A549 (cell line): ENCODE results near the gene HOMER3. TPM values are rescaled to one million over a fixed set of nuclear protein-coding genes. Genes with fewer than 3 reads are reported as not detected.

ENCODE experiments used
- ATAC-seq, 2 experiments: fragments of 200-7000 bp in 1 of 2; fragments of >200 bp in 1 of 2; cut with Nextera tagmentation in 1 of 2; cut with Tn5 transposase in 1 of 2; 3 replicates each; pipeline versions ENCODE4 v1.8.0 to v1.9.1; 2018 to 2020; ENCODE audit warnings: mild to moderate bottlenecking in 1 of 2, moderate library complexity in 1 of 2
- CTCF ChIA-PET: fragments of 300-600 bp; sonication (Branson Sonifier 250); formaldehyde crosslinking; extraction: SDS; loops from one replicate; lab custom pipeline; 2021; ENCODE audit warnings: antibody characterized with exemption, inconsistent platforms; lab: Yijun Ruan, JAX
- POLR2A ChIA-PET: fragments of 350-600 bp; formaldehyde crosslinking; extraction: SDS; loops from one replicate; lab custom pipeline; 2021; ENCODE audit warnings: antibody characterized with exemption, inconsistent platforms; lab: Yijun Ruan, JAX
- DNase-seq, 2 experiments: peaks; one replicate each; pipeline versions ENCODE4 v3.0.0 to v3.0.0-alpha.2; 2011 to 2016; ENCODE audit warnings: low read depth in 1 of 2, low spot score in 1 of 2
- FAIRE-seq: peaks from 2 replicates; lab custom pipeline; 2011; peaks lifted over from hg19 to GRCh38; lab: Jason Lieb, UNC
- H3K27ac ChIP-seq, 2 experiments: fragments of >200 bp; sonication (Bioruptor Twin); formaldehyde crosslinking; 3 replicates each; pipeline ENCODE4 v1.5.1; 2016 to 2017
- H3K4me1 ChIP-seq: fragments of >200 bp; sonication (Bioruptor Twin); formaldehyde crosslinking; 3 replicates; pipeline ENCODE4 v1.6.1; 2016
- H3K4me2 ChIP-seq: fragments of >200 bp; sonication (Bioruptor Twin); formaldehyde crosslinking; 3 replicates; pipeline ENCODE4 v1.6.1; 2016
- H3K4me3 ChIP-seq: fragments of >200 bp; sonication (Bioruptor Twin); formaldehyde crosslinking; 3 replicates; pipeline ENCODE4 v1.5.1; 2016
- H3K9me3 ChIP-seq: fragments of >200 bp; sonication (Bioruptor Twin); formaldehyde crosslinking; 3 replicates; pipeline ENCODE4 v1.6.1; 2016
- CBX8 ChIP-seq: fragments of 200-600 bp; sonication (generic); IDR thresholded peaks from 2 replicates; pipeline ENCODE4 v1.6.1; 2016
- CHD4 ChIP-seq: fragments of 200-600 bp; sonication (generic); IDR thresholded peaks from 2 replicates; pipeline ENCODE4 v1.6.1; 2016; ENCODE audit warnings: antibody characterized with exemption, mild to moderate bottlenecking, borderline replicate concordance
- EHF ChIP-seq: fragments of 250-450 bp; sonication (Bioruptor Pico); IDR thresholded peaks from 2 replicates; pipeline ENCODE4 v1.5.0; 2020; ENCODE audit warnings: mild to moderate bottlenecking
- ESRRA ChIP-seq: fragments of 150-350 bp; IDR thresholded peaks from 2 replicates; pipeline ENCODE4 v1.6.1; 2014; ENCODE audit warnings: mild to moderate bottlenecking, low read length, borderline replicate concordance
- FOSB ChIP-seq: fragments of 250-450 bp; sonication (Bioruptor Pico); IDR thresholded peaks from 2 replicates; pipeline ENCODE4 v1.5.0; 2020; ENCODE audit warnings: mild to moderate bottlenecking, moderate library complexity
- FOSL2 ChIP-seq, 2 experiments: fragments of 450-650 bp in 1 of 2; fragments of >200 bp in 1 of 2; sonication (Bioruptor Twin) in 1 of 2; formaldehyde crosslinking; IDR thresholded peaks; 2 replicates each; pipeline versions ENCODE4 v1.5.0 to v1.6.1; 2016 to 2020; ENCODE audit warnings: mild to moderate bottlenecking in 1 of 2, moderate library complexity in 1 of 2
- FOXS1 ChIP-seq: fragments of 250-450 bp; sonication (Bioruptor Pico); IDR thresholded peaks from 2 replicates; pipeline ENCODE4 v1.5.0; 2020; ENCODE audit warnings: mild to moderate bottlenecking, moderate library complexity
- GATA3 ChIP-seq: IDR thresholded peaks from 2 replicates; pipeline ENCODE4 v1.6.1; 2012; ENCODE audit warnings: borderline replicate concordance
- HDAC2 ChIP-seq: fragments of 200-600 bp; sonication (generic); IDR thresholded peaks from 2 replicates; pipeline ENCODE4 v1.6.1; 2016
- HOXB13 ChIP-seq: fragments of 250-450 bp; sonication (Bioruptor Pico); IDR thresholded peaks from 2 replicates; pipeline ENCODE4 v1.5.0; 2020; ENCODE audit warnings: low read depth, mild to moderate bottlenecking, moderate library complexity
- HOXB5 ChIP-seq: fragments of 250-450 bp; sonication (Bioruptor Pico); IDR thresholded peaks from 2 replicates; pipeline ENCODE4 v1.5.0; 2020; ENCODE audit warnings: mild to moderate bottlenecking, moderate library complexity
- JUNB ChIP-seq: fragments of >200 bp; sonication (Bioruptor Twin); formaldehyde crosslinking; IDR thresholded peaks from 2 replicates; pipeline ENCODE4 v1.6.1; 2016
- KDM1A ChIP-seq: fragments of 200-600 bp; sonication (generic); IDR thresholded peaks from 2 replicates; pipeline ENCODE4 v1.6.1; 2016; ENCODE audit warnings: low read depth, mild to moderate bottlenecking
- POLR2A ChIP-seq: IDR thresholded peaks from 2 replicates; pipeline ENCODE4 v1.6.1; 2012; ENCODE audit warnings: mild to moderate bottlenecking, low read length
- POLR2AphosphoS2 ChIP-seq: conservative IDR thresholded peaks from 2 replicates; pipeline ENCODE4 v1.6.1; 2012; ENCODE audit warnings: low read length, improper control_type of control experiment, inconsistent platforms
- RARB ChIP-seq: fragments of 250-450 bp; sonication (Bioruptor Pico); IDR thresholded peaks from 2 replicates; pipeline ENCODE4 v1.8.0; 2021; ENCODE audit warnings: mild to moderate bottlenecking, moderate library complexity
- SREBF2 ChIP-seq: fragments of 450-650 bp; IDR thresholded peaks from 2 replicates; pipeline ENCODE4 v1.6.1; 2014; ENCODE audit warnings: mild to moderate bottlenecking, moderate library complexity
- ZSCAN20 ChIP-seq: fragments of 250-450 bp; sonication (Bioruptor Pico); IDR thresholded peaks from 2 replicates; pipeline ENCODE4 v1.8.0; 2022; ENCODE audit warnings: mild to moderate bottlenecking, moderate library complexity
- WGBS: methylation state at CpG from one replicate; pipeline ENCODE4 v1.1.6; 2017; ENCODE audit errors: missing lambda C conversion rate; 5-methylcytosine and 5-hydroxymethylcytosine counted together
- polyA plus RNA-seq, 4 experiments: library from polyadenylated mRNA; depleted of rRNA in 3 of 4; stranded (reverse); fragments of >200 nt; fragmentation: RNase III in 1 of 4; extraction: RNeasy Plus Mini Kit Qiagen cat#74134 plus additional on column Dnase treatment in 1 of 4; gene quantifications; 2 replicates in 3 of 4; 3 replicates in 1 of 4; pipeline ENCODE4 v1.2.3, GENCODE V29; 2011 to 2017
- TF ChIP-seq, protein P1 (sequence below): fragments of >200 bp; sonication (Bioruptor Twin); formaldehyde crosslinking; IDR thresholded peaks from 3 replicates; pipeline ENCODE4 v1.5.1; 2016
- TF ChIP-seq, protein P2 (sequence below): fragments of 200-600 bp; sonication (generic); IDR thresholded peaks from 2 replicates; pipeline ENCODE4 v1.6.1; 2016; ENCODE audit warnings: antibody characterized with exemption, mild to moderate bottlenecking, moderate library complexity
- TF ChIP-seq, protein P3 (sequence below): fragments of >200 bp; sonication (Bioruptor Twin); formaldehyde crosslinking; IDR thresholded peaks from 3 replicates; pipeline ENCODE4 v1.6.1; 2016
- TF ChIP-seq, protein P4 (sequence below): fragments of >200 bp; sonication (Bioruptor Twin); formaldehyde crosslinking; IDR thresholded peaks from 2 replicates; pipeline ENCODE4 v1.6.1; 2016

Gene HOMER3
- polyA plus RNA-seq, 2 of the 4 experiments (the other 2 are of a cell fraction), result 9.9 to 35.4 TPM

DNA sequence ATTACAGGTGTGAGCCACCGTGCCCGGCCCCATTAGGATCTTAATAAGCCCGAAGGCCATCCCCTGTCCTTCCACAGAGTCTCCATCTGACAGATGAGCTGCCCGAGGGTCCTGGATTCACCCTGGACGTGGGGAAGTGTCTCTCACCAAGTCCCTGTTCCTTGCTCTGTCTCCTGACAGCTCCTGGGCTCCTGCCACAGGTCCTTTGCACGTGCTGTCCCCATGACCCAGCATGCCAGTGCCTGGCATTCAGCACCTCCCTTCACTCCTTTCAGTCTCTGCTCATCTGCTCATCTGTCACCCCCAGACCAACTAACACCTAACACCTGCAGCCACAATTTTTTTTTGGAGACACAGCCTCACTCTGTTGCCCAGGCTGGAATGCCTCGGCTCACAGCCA, 59.5 kb downstream of the HOMER3 start:
- CTCF ChIA-PET, result interaction anchor here (1.9 to 2.7 kb wide), 3 partner anchors 14 to 35 kb away, joined by 6 to 12 read pairs (median 9); partner anchors contain the start of gene CERS1

DNA sequence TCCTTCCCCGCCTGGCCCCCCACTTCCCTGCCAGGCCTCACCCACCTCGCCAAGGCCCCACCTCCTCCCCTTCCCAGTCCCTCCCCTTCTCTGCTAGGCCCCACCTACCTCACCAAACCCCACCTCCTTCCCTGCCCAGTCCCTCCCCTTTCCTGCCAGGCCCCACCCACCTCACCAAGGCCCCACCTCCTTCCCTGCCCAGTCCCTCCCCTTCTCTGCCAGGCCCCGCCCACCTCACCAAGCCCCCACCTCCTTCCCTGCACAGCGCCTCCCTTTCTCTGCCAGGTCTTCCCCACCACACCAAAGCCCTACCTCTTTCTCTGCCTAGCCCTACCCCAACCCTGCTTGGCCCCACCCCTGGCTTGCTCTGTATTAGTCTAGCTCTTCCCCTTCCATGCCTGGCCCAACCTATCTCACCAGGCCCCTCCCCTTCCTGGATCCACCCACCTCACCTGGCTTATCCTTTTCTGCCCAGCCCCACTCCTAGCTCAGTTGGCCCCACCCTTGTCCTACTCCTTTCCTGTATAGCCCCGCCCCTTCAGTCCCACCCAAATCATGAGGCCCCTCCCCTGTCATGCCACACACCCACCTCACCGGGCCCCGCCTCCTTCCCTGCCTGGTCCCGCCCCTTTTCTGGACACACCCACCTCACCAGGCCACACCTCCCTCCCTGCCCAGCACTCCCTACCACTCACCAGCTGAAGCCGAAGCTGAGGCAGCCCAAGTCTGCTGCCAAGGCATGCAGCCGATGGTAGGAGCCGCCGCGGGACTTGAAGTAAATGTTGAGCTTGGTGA, 61.2 kb downstream of the HOMER3 start:
- Histone ChIP-seq H3K9me3 (no peaks in the 10 kb centered on the region), H3K4me3 (no peak overlapping the region), H3K27ac (no peak overlapping the region), H3K4me2 (no peak overlapping the region), H3K4me1 (no peaks in the 10 kb centered on the region)
- no peak for TF ChIP-seq POLR2AphosphoS2
- no peak for TF ChIP-seq CHD4
- TF ChIP-seq, protein P1, sequence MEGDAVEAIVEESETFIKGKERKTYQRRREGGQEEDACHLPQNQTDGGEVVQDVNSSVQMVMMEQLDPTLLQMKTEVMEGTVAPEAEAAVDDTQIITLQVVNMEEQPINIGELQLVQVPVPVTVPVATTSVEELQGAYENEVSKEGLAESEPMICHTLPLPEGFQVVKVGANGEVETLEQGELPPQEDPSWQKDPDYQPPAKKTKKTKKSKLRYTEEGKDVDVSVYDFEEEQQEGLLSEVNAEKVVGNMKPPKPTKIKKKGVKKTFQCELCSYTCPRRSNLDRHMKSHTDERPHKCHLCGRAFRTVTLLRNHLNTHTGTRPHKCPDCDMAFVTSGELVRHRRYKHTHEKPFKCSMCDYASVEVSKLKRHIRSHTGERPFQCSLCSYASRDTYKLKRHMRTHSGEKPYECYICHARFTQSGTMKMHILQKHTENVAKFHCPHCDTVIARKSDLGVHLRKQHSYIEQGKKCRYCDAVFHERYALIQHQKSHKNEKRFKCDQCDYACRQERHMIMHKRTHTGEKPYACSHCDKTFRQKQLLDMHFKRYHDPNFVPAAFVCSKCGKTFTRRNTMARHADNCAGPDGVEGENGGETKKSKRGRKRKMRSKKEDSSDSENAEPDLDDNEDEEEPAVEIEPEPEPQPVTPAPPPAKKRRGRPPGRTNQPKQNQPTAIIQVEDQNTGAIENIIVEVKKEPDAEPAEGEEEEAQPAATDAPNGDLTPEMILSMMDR, result no peak
- TF ChIP-seq HDAC2, result no peak
- TF ChIP-seq FOSL2 (IDR thresholded peaks at IDR 0.05), result no peak
- TF ChIP-seq FOSL2 (CRISPR knock-in tag; IDR thresholded peaks at IDR 0.05), result no peak
- TF ChIP-seq CBX8, result no peak
- TF ChIP-seq HOXB5, result no peak
- ChIA-PET POLR2A (no interaction called here), CTCF (interaction anchor here (1.2 to 2.7 kb wide), 5 partner anchors 9 to 33 kb away, joined by 3 to 12 read pairs (median 6); partner anchors contain the start of gene CERS1)
- ATAC-seq (peak; percentile 70 to 76), DNase-seq (peak in 1 of 2 experiments; percentile 64), FAIRE-seq (no peak)
- WGBS, result 70% methylated on average over 3 of the region's 13 CpGs

More for the DNA sequence above, 59.5 kb downstream of the HOMER3 start:
- TF ChIP-seq FOXS1 (CRISPR knock-in tag), result no peak
- TF ChIP-seq, protein P2, sequence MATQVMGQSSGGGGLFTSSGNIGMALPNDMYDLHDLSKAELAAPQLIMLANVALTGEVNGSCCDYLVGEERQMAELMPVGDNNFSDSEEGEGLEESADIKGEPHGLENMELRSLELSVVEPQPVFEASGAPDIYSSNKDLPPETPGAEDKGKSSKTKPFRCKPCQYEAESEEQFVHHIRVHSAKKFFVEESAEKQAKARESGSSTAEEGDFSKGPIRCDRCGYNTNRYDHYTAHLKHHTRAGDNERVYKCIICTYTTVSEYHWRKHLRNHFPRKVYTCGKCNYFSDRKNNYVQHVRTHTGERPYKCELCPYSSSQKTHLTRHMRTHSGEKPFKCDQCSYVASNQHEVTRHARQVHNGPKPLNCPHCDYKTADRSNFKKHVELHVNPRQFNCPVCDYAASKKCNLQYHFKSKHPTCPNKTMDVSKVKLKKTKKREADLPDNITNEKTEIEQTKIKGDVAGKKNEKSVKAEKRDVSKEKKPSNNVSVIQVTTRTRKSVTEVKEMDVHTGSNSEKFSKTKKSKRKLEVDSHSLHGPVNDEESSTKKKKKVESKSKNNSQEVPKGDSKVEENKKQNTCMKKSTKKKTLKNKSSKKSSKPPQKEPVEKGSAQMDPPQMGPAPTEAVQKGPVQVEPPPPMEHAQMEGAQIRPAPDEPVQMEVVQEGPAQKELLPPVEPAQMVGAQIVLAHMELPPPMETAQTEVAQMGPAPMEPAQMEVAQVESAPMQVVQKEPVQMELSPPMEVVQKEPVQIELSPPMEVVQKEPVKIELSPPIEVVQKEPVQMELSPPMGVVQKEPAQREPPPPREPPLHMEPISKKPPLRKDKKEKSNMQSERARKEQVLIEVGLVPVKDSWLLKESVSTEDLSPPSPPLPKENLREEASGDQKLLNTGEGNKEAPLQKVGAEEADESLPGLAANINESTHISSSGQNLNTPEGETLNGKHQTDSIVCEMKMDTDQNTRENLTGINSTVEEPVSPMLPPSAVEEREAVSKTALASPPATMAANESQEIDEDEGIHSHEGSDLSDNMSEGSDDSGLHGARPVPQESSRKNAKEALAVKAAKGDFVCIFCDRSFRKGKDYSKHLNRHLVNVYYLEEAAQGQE, result no peak
- no peak for TF ChIP-seq KDM1A
- TF ChIP-seq, protein P1, result no peak
- TF ChIP-seq FOSB (CRISPR knock-in tag), result no peak
- TF ChIP-seq EHF, result no peak
- TF ChIP-seq SREBF2, result no peak
- TF ChIP-seq GATA3, result no peak
- TF ChIP-seq, protein P3, sequence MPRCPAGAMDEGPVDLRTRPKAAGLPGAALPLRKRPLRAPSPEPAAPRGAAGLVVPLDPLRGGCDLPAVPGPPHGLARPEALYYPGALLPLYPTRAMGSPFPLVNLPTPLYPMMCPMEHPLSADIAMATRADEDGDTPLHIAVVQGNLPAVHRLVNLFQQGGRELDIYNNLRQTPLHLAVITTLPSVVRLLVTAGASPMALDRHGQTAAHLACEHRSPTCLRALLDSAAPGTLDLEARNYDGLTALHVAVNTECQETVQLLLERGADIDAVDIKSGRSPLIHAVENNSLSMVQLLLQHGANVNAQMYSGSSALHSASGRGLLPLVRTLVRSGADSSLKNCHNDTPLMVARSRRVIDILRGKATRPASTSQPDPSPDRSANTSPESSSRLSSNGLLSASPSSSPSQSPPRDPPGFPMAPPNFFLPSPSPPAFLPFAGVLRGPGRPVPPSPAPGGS, result no peak
- no peak for TF ChIP-seq ESRRA
- TF ChIP-seq RARB (CRISPR knock-in tag), result no peak
- TF ChIP-seq POLR2A, result no peak
- no peak for TF ChIP-seq HOXB13 (CRISPR knock-in tag)
- no peak for TF ChIP-seq JUNB
- TF ChIP-seq, protein P4, sequence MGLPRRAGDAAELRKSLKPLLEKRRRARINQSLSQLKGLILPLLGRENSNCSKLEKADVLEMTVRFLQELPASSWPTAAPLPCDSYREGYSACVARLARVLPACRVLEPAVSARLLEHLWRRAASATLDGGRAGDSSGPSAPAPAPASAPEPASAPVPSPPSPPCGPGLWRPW, result no peak
- TF ChIP-seq ZSCAN20 (CRISPR knock-in tag), result no peak
- FAIRE-seq (no peak), DNase-seq (no peak), ATAC-seq (no peak)
- no peaks in the 10 kb centered on the region for H3K9me3 ChIP-seq
- WGBS, result 77% methylated on average over 6 of the region's 7 CpGs
- no peak overlapping the region for H3K27ac ChIP-seq
- POLR2A ChIA-PET, result no interaction called here
- H3K4me2 ChIP-seq, result no peak overlapping the region
- H3K4me3 ChIP-seq, result no peak overlapping the region
- no peaks in the 10 kb centered on the region for H3K4me1 ChIP-seq
